GM21390 (cell line): Measurements from ENCODE around the gene ADNP.
A peak's percentile ranks its signal among the peaks of the same experiment; 100 is the strongest.

Experiments used
- ATAC-seq: cut with Tn5 transposase; IDR thresholded peaks from one replicate; pipeline ENCODE4 v1.9.1; 2021; ENCODE audit not compliant: unreplicated experiment

Gene ADNP

GRCh38 chr20:50852085-50852484 is 79.2 kb downstream of the ADNP start:
- no peak for ATAC-seq

- ATAC-seq, result no peak
Measured at GRCh38 chr20:50850721-50851286, 80.4 kb downstream of the ADNP start.

GRCh38 chr20:50848846-50849673 is 82.2 kb downstream of the ADNP start:
- no peak for ATAC-seq

GRCh38 chr20:50848341-50848808 is 82.9 kb downstream of the ADNP start:
- ATAC-seq, result no peak

- no peak for ATAC-seq
Measured at GRCh38 chr20:50845566-50846215, 85.5 kb downstream of the ADNP start.

GRCh38 chr20:50844430-50845100 is 86.7 kb downstream of the ADNP start:
- peak; percentile 88 for ATAC-seq

- peak; percentile 33 for ATAC-seq
Measured at GRCh38 chr20:50843331-50844276, 87.6 kb downstream of the ADNP start.

- no peak for ATAC-seq
Measured at GRCh38 chr20:50842821-50843220, 88.4 kb downstream of the ADNP start.
